IPS-18c (cell line): ENCODE results near the gene KCNE4.

Source experiments
- H3K4me3 ChIP-seq: 2 replicates; pipeline ENCODE4 v1.7.0; 2013; ENCODE audit warnings: low read depth, mild to moderate bottlenecking, low read length, moderate library complexity; ENCODE audit not compliant: insufficient read depth
- H3K9me3 ChIP-seq: one replicate; pipeline ENCODE4 v1.6.1; 2013; ENCODE audit warnings: mild to moderate bottlenecking, low read length, moderate library complexity; ENCODE audit not compliant: control insufficient read depth, insufficient read depth

KCNE4 gene

DNA sequence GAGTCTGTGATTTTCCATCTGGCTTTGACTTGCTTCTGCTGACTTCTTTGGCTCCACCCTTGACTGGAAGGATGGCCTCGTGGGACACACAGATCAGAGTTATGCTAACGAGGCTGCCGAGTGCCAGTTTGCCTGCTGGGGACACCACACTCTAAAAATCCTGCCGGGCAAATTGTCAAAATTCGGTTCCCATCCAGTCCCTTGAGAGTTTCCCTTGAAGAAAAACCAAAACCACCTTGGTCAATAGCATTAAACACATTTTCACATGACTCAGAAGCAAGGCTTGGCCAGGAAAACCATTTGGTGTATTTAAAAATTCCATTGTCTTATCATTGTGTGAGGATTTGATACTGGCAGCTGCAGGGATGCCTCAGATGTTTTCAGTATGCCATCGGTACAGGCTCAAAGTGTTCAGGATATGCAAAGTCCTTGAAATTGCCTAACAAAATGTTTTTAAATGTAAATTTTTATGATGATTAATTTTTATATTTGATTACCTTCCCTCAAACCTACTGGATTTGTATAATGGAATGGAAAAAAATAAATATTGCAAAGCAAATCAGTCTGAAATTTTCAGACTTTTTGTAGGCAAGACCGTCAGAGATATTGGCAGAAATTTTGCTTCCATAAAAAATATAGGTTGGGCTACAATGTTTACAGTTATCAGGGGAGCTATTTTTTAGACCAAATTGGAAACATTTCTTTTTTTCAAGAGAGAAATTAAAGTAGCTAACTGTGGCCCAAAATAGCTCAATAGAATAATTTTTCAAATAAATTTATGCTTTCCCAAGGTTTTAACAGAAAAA lies 41.6 kb downstream of the KCNE4 start:
- Histone ChIP-seq H3K9me3 (no peaks in the 10 kb centered on the region), H3K4me3 (no peak overlapping the region)

DNA sequence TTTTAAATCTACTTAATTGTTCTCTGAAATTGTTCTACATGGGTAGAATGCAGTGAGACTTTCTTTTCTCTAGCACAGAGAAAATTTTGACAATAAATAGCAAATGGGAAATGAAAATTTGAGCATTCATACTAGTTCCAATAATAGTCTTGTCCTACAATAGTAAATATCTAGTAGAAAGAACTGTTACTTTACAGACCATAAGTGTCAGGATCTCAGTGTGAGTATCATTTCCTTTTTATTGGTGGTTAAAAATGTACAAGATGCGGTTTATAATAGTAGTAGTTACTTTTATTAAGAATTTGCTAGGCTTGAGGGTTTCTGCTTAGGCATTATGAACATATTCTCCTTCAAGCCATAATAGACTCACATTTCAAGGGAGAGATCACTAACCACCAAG lies 43.2 kb downstream of the KCNE4 start:
- H3K9me3 ChIP-seq: no peaks in the 10 kb centered on the region
- H3K4me3 ChIP-seq: no peak overlapping the region

DNA sequence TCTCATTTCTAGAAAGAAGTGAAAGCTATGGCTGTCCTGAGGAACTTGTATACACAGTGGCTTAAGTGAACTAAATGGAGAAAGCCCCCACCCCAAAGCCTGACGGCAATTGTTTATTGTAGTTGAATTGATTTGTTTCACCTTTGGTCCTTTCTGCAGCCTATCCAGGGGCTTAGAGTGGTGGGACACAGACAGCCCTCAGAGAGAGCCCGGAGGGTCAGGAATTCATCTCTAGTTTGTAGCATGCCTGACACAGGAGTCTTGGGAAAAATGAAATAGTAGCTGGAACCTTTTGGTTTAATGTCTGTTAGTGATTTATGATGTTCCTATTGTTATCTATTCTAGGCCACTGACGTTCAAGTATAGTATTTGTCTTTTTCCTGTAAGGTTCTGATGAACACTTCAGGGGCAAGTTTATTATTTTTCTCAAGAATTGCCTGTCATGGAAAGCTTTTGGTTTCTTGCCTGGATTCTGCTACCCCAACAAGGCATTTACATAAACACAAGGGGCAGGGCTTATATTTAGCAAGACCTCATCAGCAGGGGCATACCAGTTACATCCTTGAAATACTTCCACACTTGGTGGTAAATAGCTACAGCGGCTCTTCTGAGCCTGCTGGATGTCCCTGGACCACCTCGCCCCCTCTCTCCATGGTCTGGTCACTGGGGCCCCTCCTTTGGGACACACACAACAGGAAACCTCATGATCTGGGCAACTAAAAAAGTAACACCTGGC lies 44.4 kb downstream of the KCNE4 start:
- Histone ChIP-seq H3K9me3 (no peaks in the 10 kb centered on the region), H3K4me3 (no peak overlapping the region)

DNA sequence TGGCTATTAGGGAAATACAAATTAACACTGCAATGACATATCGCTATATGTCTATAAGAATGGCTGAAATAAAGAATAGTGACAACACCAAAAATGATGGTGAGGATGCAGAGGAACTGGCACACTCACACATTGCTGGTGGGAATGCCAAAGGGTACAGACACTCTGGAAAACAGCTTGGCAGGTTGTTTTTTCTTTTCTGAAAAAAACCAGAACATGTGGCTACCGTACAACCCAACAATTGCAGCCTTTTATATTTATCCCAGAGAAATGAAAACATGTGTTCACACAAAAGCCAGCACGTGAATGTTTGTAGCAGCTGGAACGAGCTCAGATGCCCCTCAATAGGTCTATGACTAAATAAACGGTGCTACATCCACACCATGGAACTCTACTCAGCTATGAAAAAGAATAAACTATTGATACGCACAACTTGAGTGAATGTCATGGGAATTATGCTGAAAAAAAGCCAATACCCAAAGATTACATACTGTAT lies 45.9 kb downstream of the KCNE4 start:
- Histone ChIP-seq H3K9me3 (no peaks in the 10 kb centered on the region), H3K4me3 (no peak overlapping the region)

GRCh38 chr2:223099561-223099960 lies 47.6 kb downstream of the KCNE4 start:
- no peaks in the 10 kb centered on the region for H3K9me3 ChIP-seq
- H3K4me3 ChIP-seq: no peak overlapping the region

- Histone ChIP-seq H3K9me3 (no peaks in the 10 kb centered on the region), H3K4me3 (no peak overlapping the region)
Measured at GRCh38 chr2:223100061-223100511, 48.1 kb downstream of the KCNE4 start.

DNA sequence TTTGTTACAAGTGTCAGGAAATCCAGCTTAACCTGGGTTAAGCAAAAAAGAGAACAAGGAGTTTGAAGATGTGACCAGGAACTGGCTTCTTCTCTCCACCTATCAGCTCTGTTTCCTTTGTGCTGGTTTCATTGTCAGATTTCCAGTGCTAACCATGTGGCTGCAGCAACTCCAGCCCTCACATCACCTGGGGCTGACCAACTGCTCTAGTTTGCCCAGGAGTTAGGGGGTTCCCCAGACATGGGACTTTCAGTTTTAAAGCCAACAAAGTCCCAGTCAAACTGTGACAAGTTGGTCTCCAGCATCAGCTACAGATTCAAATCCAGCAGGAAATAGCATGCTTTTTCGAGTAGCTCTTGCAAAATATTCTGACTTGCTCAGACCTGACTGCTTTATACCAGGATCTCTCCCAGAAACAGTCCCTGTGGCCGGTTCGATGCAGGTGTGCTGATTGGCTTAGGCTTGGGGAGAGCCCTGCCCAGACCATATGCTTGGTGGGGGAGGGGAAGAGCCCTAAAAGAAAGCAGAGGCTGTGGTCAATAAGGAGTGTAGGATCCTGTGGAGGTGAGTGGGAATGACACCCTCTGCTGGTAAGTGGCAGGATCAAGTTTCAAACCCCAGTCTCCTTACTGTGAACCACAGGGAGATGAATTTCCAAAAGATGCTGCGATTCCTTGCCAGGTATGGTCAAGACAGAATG lies 49.5 kb downstream of the KCNE4 start:
- Histone ChIP-seq H3K4me3 (no peak overlapping the region), H3K9me3 (no peaks in the 10 kb centered on the region)

GRCh38 chr2:223102040-223102400 lies 50.0 kb downstream of the KCNE4 start:
- no peaks in the 10 kb centered on the region for H3K9me3 ChIP-seq
- H3K4me3 ChIP-seq: no peak overlapping the region

- H3K9me3 ChIP-seq: no peaks in the 10 kb centered on the region
- no peak overlapping the region for H3K4me3 ChIP-seq
Measured at GRCh38 chr2:223102450-223102849, 50.5 kb downstream of the KCNE4 start.

DNA sequence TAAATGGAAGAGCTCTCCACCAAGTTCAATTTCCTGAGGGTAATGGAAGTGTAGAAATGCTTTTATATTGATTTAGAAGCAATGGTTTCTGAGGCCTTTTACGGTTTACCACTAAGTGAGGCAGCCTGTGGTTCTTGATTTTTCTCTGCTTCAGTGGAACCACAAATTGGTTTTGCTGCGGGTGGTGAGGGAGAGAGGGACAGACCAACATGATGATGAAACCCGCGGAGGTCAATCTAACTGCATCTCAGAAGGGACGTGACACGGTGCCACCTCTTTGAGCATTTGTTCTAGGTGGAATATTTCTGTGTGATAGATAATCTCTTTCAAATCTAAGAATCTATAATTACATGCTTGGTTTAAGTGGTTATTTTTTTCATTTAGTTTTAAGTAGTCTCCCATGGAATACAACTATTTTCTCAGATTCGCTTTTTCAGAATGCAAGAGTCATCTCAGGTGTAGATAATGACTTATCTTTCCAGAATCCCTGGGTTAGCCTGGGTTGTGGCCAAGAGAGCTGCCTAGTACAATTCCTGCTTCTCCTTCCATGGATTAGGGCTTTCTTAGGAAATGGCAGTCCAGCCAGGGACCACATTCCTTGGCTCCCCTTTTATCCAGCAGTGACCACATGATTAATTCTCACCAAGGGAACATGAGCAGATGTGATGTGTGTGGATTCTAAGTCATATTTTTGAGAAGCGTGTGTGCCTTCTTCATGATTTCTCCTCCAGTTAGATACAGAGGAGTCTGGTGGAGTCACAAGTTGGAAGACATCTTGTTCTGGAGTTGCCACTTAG lies 52.5 kb downstream of the KCNE4 start:
- H3K9me3 ChIP-seq: no peaks in the 10 kb centered on the region
- no peak overlapping the region for H3K4me3 ChIP-seq
